ENCODE results near the gene ZNF775. TPM values are rescaled to one million over a fixed set of nuclear protein-coding genes. Genes with fewer than 3 reads are reported as not detected.

Gene ZNF775
- total RNA-seq, 1 experiment from 2014 or later, result 9.9 TPM

DNA sequence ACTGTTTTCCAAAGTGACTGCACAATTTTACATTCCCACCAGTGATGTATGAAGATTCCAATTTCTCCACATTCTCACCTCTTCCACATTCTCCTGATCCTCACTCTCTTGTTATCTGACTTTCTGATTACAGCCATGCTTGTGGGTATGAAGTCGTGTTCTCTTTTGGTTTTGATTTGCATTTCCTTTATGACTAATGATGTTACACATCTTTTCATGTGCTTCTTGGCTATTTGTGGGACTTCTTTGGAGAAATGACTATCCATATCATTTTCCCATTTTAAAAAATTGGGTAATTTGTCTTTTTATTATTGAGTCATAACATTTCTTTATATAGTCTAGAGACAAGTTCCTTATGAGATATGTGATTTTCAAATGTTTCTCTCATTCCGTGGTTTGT lies 60.8 kb downstream of the ZNF775 start:
- DNase-seq (ENCODE audit: low spot score), result no peak

GRCh38 chr7:150441524-150441923 lies 62.4 kb downstream of the ZNF775 start:
- DNase-seq (ENCODE audit: low spot score), result no peak

DNA sequence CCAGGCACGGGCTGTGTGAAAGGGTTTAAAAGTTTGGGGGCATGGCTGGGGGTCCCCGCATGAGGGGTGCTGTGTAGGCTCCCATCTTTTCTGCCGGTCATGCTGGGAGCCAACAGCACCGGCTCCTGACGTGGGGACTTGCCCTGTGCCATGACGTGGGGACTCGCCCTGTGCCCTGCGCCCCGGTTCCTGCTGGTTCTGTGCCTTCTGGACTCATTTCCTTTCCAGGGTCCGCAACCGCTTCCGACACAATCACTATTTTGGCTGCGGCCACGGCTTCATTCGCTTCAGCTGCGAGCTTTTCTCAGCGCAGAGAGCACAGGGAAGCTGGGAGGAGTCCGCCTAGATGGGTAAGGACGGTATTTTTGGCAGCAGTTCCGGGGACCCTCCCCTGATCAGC lies 63.7 kb downstream of the ZNF775 start:
- DNase-seq (ENCODE audit: low spot score), result no peak

DNA sequence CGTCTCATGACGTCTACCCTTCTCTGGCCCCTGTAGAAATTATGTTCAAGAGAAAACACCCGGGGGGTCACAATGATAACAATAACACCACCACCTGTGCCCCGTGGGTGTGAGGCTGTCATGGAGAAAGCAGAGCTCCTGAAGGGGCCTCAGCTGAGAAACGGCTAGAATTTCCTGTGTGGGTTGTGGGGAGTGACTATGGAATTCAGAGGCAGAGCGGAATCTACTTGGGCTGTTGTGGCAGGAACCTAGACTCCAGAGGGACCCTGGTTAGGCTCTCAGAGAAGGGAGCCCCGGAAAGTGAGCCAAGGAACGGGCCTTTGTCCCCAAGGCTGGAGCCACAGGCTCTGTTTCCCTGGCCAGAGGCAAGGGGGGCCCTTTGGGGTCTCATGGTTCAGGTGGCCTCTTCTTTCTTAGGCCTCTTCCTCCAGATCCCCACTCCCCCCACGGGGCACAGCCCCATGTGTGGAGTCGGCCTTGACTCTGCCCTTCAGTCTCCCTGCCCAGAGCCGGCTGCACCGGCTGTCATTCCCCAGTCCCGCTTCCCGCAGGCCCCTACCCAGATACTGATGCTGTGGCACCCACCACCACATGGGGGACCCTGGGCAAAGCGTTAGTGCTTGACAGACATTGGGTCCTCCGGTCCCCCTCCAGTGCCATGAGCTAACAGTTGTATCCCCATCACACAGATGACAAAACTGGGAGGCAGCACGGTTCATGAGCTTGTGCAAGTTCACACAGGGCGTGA lies 64.8 kb downstream of the ZNF775 start:
- no peak for DNase-seq (ENCODE audit: low spot score)

GRCh38 chr7:150444674-150445365 lies 65.7 kb downstream of the ZNF775 start:
- DNase-seq (ENCODE audit: low spot score), result no peak

GRCh38 chr7:150446288-150446938 lies 67.3 kb downstream of the ZNF775 start:
- no peak for DNase-seq (ENCODE audit: low spot score)

Other genes starting within 250 kb of the ZNF775 start
- 74.3 and 76.1 TPM in 2 replicates for gene LRRC61, start 56.0 kb upstream of the ZNF775 start, total RNA-seq (2014; rRNA removed; shearing (Covaris generic))
- gene ACTR3C, start 55.8 kb upstream of the ZNF775 start, total RNA-seq (2014; rRNA removed; shearing (Covaris generic)), result 37.7 and 45.9 TPM in 2 replicates
- 10.5 and 12.6 TPM in 2 replicates for gene RARRES2, start 37.7 kb upstream of the ZNF775 start, total RNA-seq (2014; rRNA removed; shearing (Covaris generic))
- 420 and 443 TPM in 2 replicates for gene REPIN1, start 10.5 kb upstream of the ZNF775 start, total RNA-seq (2014; rRNA removed; shearing (Covaris generic))
- gene GIMAP8, start 71.3 kb downstream of the ZNF775 start, total RNA-seq (2014; rRNA removed; shearing (Covaris generic)), result not detected in 2 replicates
- not detected in 2 replicates for gene GIMAP7, start 135.5 kb downstream of the ZNF775 start, total RNA-seq (2014; rRNA removed; shearing (Covaris generic))
- not detected in 2 replicates for gene GIMAP4, start 188.1 kb downstream of the ZNF775 start, total RNA-seq (2014; rRNA removed; shearing (Covaris generic))